H1 (cell line): Measurements from ENCODE around the gene SOX10. TPM values are rescaled to one million over a fixed set of nuclear protein-coding genes. Genes with fewer than 3 reads are reported as not detected.

Experiments
- CHD7 ChIP-seq: fragments of 300-600 bp; sonication (generic); IDR thresholded peaks from 2 replicates; pipeline ENCODE4 v1.7.1; 2012; ENCODE audit warnings: low read length, moderate library complexity, mild to moderate bottlenecking, inconsistent platforms; ENCODE audit not compliant: insufficient replicate concordance
- KDM4A ChIP-seq: IDR thresholded peaks from one replicate; pipeline ENCODE4 v1.7.1; 2012; ENCODE audit warnings: low read depth, mild to moderate bottlenecking, moderate library complexity, low read length, inconsistent platforms; ENCODE audit not compliant: severe bottlenecking
- RBBP5 ChIP-seq: IDR thresholded peaks from 2 replicates; pipeline ENCODE4 v1.7.1; 2012; ENCODE audit warnings: low read depth, mild to moderate bottlenecking, inconsistent platforms, low read length, moderate library complexity, borderline replicate concordance
- SP2 ChIP-seq: IDR thresholded peaks from 2 replicates; pipeline ENCODE4 v1.6.1; 2012; ENCODE audit warnings: mild to moderate bottlenecking, low read length, inconsistent platforms
- TAF1 ChIP-seq: IDR thresholded peaks from 2 replicates; pipeline ENCODE4 v1.6.1; 2011; ENCODE audit warnings: mild to moderate bottlenecking, low read depth, low read length
- USF2 ChIP-seq: IDR thresholded peaks from 2 replicates; pipeline ENCODE4 v1.6.1; 2011; ENCODE audit warnings: low read length, improper control_type of control experiment
- polyA plus RNA-seq, 7 experiments: library from polyadenylated mRNA; depleted of rRNA in 3 of 7; stranded (reverse) in 5 of 7; unstranded in 2 of 7; fragments of >200 nt in 5 of 7; fragments of 200-250 nt in 2 of 7; gene quantifications; 1 replicate in 5 of 7; 2 replicates in 1 of 7; 4 replicates in 1 of 7; pipeline versions ENCODE4 v1.2.1 to v1.2.3, GENCODE V29; 2011 to 2013; ENCODE audit warnings: missing spikeins in 2 of 7, mixed read lengths in 2 of 7
- total RNA-seq: library from RNA; stranded (reverse); fragmentation: NEBNext Ultra II Directional; extraction: Animal tissue kit (Norgen Biotek cat#: 25700); gene quantifications from 2 replicates; pipeline ENCODE4 v1.2.1, GENCODE V29; 2021

SOX10 gene
- total and polyA plus RNA-seq, 2 of the 8 experiments (the other 6 are each of a cell fraction or from before 2014, with no cell fraction given): 2.7 TPM

- TF ChIP-seq CHD7 (no peak), USF2 (no peak), TAF1 (no peak), SP2 (no peak), RBBP5 (no peak), KDM4A (no peak)
These were observed 10.6 kb upstream of the SOX10 start (continued) for GRCh38 chr22:37994982-37995381.
